Measurements from ENCODE around the gene PC.

The PC gene

DNA sequence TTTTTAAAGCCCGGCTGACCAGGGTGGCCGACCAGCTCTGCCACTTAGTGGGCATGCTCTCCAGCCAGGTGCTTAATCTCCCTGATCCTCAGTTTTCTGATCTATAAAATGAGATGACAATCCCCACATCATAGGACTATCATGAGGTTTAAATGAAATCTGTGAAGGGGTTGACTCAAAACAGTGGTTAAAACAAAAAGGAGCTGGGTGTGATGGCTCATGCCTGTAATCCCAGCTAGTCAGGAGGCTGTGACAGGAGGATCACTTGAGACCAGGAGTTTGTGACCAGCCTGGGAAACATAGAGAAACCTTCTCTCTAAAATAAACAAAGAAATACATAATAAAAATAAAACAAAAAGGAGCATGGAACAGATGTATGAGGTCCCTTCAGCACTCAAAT, 13.3 kb upstream of the PC start:
- no peak for TF ChIP-seq CREB1 (IDR thresholded peaks at IDR 0.05; ENCODE audit: low read depth)
- no peak for TF ChIP-seq FOXM1 (IDR thresholded peaks at IDR 0.05; ENCODE audit: borderline replicate concordance, low read depth)
- TF ChIP-seq TCF12 (IDR thresholded peaks at IDR 0.05; ENCODE audit: low read depth) = no peak
- TF ChIP-seq RAD21 (IDR thresholded peaks at IDR 0.05; ENCODE audit: low read depth) = no peak
- TF ChIP-seq CEBPB (IDR thresholded peaks at IDR 0.05) = no peak
- no peak for TF ChIP-seq ZBTB7A (IDR thresholded peaks at IDR 0.05; ENCODE audit: low read depth)
- TF ChIP-seq TAF1 (IDR thresholded peaks at IDR 0.05; ENCODE audit: low read depth) = no peak

DNA sequence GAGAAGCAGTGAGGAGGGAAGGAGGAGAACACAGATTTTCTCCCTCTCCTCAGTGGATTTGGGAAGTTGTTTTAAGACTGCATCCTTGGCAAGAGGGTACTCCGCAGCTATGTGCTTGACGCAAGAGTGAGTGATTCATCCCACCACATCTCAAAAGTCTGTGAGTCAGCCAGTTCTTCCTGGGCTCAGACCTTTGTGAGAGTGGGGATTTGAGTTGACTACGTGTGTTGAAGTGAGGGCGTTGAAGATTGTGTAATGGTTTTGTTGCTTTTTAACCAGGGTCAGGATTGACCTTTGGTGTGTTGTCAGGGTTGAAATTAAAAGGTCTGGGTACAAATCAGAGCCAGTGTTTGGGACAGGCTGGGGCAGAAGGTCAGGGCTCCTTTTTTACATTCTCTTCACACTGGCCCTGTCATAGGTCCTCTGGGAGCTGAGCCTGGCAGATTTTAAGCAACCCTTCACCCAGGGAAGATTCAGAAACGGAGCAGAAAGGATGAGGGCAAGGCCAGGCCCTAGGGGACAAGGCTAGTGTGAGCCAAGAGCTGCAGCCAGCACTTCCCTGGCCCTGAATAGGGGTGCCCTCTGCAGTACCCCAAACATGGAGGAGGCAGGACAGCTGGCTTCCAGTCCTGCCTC, 12.7 kb upstream of the PC start:
- peak; percentile 42; the same call in 1 of the 2 replicates for TF ChIP-seq CEBPB (IDR thresholded peaks at IDR 0.05)
- TF ChIP-seq TAF1 (IDR thresholded peaks at IDR 0.05; ENCODE audit: low read depth) = no peak
- 0 out of 2 replicates have a peak, but pooled peaks have one; percentile 26 for TF ChIP-seq NFIC (IDR thresholded peaks at IDR 0.05)

DNA sequence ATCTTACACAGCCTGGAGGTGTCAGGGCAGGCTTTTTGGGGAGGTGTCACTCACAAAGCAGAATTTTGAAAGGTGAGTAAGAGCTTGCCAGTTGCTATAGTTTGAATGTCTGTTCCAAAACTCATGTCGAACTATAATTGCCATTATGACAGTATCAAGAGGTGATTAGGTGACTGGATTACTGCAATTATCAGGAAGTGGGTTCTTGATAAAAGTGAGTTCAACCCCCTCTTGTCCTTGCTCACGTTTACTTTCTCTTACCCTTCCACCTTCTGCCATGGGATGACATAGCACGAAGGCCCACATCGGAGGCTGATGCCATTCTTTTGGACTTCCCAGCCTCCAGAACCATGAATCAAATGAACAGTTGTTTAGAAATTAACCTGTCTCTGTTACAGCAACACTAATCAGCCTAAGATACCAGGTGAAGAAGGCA, 12.2 kb upstream of the PC start:
- no peak for TF ChIP-seq RAD21 (IDR thresholded peaks at IDR 0.05; ENCODE audit: low read depth)
- no peak for TF ChIP-seq CEBPB (IDR thresholded peaks at IDR 0.05)
- TF ChIP-seq YY1 (IDR thresholded peaks at IDR 0.05; ENCODE audit: low read depth) = no peak
- TF ChIP-seq TEAD4 (IDR thresholded peaks at IDR 0.05) = no peak
- no peak for TF ChIP-seq TCF12 (IDR thresholded peaks at IDR 0.05; ENCODE audit: low read depth)
- TF ChIP-seq, protein P1, sequence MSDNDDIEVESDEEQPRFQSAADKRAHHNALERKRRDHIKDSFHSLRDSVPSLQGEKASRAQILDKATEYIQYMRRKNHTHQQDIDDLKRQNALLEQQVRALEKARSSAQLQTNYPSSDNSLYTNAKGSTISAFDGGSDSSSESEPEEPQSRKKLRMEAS (IDR thresholded peaks at IDR 0.05) = no peak
- TF ChIP-seq NFIC (IDR thresholded peaks at IDR 0.05) = no peak
- TF ChIP-seq, protein P2, sequence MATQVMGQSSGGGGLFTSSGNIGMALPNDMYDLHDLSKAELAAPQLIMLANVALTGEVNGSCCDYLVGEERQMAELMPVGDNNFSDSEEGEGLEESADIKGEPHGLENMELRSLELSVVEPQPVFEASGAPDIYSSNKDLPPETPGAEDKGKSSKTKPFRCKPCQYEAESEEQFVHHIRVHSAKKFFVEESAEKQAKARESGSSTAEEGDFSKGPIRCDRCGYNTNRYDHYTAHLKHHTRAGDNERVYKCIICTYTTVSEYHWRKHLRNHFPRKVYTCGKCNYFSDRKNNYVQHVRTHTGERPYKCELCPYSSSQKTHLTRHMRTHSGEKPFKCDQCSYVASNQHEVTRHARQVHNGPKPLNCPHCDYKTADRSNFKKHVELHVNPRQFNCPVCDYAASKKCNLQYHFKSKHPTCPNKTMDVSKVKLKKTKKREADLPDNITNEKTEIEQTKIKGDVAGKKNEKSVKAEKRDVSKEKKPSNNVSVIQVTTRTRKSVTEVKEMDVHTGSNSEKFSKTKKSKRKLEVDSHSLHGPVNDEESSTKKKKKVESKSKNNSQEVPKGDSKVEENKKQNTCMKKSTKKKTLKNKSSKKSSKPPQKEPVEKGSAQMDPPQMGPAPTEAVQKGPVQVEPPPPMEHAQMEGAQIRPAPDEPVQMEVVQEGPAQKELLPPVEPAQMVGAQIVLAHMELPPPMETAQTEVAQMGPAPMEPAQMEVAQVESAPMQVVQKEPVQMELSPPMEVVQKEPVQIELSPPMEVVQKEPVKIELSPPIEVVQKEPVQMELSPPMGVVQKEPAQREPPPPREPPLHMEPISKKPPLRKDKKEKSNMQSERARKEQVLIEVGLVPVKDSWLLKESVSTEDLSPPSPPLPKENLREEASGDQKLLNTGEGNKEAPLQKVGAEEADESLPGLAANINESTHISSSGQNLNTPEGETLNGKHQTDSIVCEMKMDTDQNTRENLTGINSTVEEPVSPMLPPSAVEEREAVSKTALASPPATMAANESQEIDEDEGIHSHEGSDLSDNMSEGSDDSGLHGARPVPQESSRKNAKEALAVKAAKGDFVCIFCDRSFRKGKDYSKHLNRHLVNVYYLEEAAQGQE (IDR thresholded peaks at IDR 0.05; ENCODE audit: low read depth) = no peak
- no peak for TF ChIP-seq EGR1 (IDR thresholded peaks at IDR 0.05)
- no peak for TF ChIP-seq FOXM1 (IDR thresholded peaks at IDR 0.05; ENCODE audit: borderline replicate concordance, low read depth)
- TF ChIP-seq TAF1 (IDR thresholded peaks at IDR 0.05; ENCODE audit: low read depth) = no peak
- TF ChIP-seq, protein P3, sequence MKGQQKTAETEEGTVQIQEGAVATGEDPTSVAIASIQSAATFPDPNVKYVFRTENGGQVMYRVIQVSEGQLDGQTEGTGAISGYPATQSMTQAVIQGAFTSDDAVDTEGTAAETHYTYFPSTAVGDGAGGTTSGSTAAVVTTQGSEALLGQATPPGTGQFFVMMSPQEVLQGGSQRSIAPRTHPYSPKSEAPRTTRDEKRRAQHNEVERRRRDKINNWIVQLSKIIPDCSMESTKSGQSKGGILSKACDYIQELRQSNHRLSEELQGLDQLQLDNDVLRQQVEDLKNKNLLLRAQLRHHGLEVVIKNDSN (IDR thresholded peaks at IDR 0.05) = no peak
- TF ChIP-seq ZBTB7A (IDR thresholded peaks at IDR 0.05; ENCODE audit: low read depth) = no peak
- TF ChIP-seq EP300 (IDR thresholded peaks at IDR 0.05; ENCODE audit: borderline replicate concordance) = no peak

DNA sequence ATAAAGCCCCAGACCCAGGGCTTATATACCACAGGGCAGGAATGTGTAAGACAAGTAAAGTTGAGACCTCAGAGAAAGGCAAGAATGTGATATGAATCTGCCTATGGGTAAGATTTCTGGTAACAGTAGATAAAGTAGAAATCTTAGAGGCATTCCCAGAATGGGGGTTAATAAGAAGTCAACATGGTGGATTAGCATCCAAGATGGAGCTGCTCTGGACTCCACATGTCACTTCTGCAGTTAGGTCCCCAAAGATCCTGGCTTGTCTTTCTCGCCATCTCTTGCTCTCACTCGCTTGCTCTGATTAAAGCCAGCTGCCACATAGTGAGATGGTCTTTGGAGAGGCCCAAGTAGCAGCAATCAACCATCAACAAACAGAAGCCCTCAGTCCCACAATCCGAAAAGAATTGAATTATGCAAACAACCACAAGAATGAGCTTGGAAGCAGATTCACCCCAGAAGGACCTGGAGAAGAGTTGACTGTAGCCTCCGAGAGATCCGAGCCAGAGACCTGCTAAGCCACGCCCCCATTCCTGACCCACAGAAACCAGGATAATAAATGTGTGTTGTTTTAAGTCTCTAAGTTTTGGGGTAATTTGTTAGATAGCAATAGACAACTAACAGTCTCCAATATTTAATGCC, 11.5 kb upstream of the PC start:
- TF ChIP-seq, protein P2 (IDR thresholded peaks at IDR 0.05; ENCODE audit: low read depth) = no peak
- TF ChIP-seq RAD21 (IDR thresholded peaks at IDR 0.05; ENCODE audit: low read depth) (no peak), TEAD4 (IDR thresholded peaks at IDR 0.05) (no peak), TAF1 (IDR thresholded peaks at IDR 0.05; ENCODE audit: low read depth) (no peak), TCF12 (IDR thresholded peaks at IDR 0.05; ENCODE audit: low read depth) (no peak), CEBPB (IDR thresholded peaks at IDR 0.05) (no peak), EGR1 (IDR thresholded peaks at IDR 0.05) (no peak), YY1 (IDR thresholded peaks at IDR 0.05; ENCODE audit: low read depth) (no peak), ZBTB7A (IDR thresholded peaks at IDR 0.05; ENCODE audit: low read depth) (no peak), FOXM1 (IDR thresholded peaks at IDR 0.05; ENCODE audit: borderline replicate concordance, low read depth) (no peak), NFIC (IDR thresholded peaks at IDR 0.05) (no peak), CREB1 (IDR thresholded peaks at IDR 0.05; ENCODE audit: low read depth) (no peak), EP300 (IDR thresholded peaks at IDR 0.05; ENCODE audit: borderline replicate concordance) (no peak)
- TF ChIP-seq, protein P3 (IDR thresholded peaks at IDR 0.05) = no peak
- TF ChIP-seq, protein P1 (IDR thresholded peaks at IDR 0.05) = no peak

DNA sequence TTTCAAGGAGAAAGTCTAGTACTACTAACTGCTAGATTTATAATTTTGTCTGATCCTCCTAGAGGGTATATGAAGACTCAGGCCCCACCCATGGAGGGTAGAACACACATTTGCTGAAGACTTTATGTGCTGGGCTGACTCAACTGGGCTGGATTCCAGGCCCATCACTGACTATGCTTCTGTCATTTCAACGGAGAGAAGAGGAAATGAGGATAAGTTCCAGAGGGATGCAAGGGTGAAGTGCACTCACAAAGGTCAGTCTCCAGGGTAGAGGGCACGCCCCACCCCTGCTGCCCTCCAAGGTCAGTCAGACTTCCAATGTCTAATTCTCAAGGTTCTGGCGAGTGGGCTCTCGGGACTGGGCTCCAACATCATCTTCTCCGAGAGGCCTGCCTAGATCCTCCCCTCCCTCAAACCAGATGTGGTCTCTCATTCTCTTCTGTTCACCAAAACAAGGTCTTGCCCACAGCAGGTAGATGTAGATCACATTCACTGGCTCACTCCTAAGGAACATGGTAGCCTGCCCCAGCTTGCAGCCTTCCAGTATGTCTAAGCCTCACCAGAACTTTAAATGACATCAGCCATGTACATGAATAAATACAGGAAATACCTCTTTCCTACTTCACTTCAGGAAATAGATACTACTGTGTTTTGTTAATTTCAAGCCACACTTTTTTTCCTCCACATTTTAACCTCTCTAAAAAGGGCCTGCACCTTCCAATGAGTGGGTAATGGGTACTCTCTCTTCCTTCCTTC, 9.7 kb upstream of the PC start:
- TF ChIP-seq, protein P3 (IDR thresholded peaks at IDR 0.05) = no peak
- TF ChIP-seq, protein P1 (IDR thresholded peaks at IDR 0.05) = no peak
- TF ChIP-seq EP300 (IDR thresholded peaks at IDR 0.05; ENCODE audit: borderline replicate concordance) (no peak), TCF12 (IDR thresholded peaks at IDR 0.05; ENCODE audit: low read depth) (no peak), ZBTB7A (IDR thresholded peaks at IDR 0.05; ENCODE audit: low read depth) (no peak), CEBPB (IDR thresholded peaks at IDR 0.05) (no peak), YY1 (IDR thresholded peaks at IDR 0.05; ENCODE audit: low read depth) (no peak), NFIC (IDR thresholded peaks at IDR 0.05) (no peak), EGR1 (IDR thresholded peaks at IDR 0.05) (no peak), CREB1 (IDR thresholded peaks at IDR 0.05; ENCODE audit: low read depth) (no peak)

Measured in Ishikawa (cell line).